ENCODE results near the gene MAP1B.

GRCh38 chr5:72223371-72223770 lies 116.1 kb downstream of the MAP1B start:
- TF ChIP-seq CTCF (IDR thresholded peaks at IDR 0.05) (no peak), POLR2AphosphoS5 (IDR thresholded peaks at IDR 0.05) (no peak)
